ENCODE data around the gene IGIP. TPM values are rescaled to one million over a fixed set of nuclear protein-coding genes. Genes with fewer than 3 reads are reported as not detected.

Gene IGIP
- polyA plus RNA-seq, 3 donors: 0.08 to 0.75 TPM; not detected in 1

DNA sequence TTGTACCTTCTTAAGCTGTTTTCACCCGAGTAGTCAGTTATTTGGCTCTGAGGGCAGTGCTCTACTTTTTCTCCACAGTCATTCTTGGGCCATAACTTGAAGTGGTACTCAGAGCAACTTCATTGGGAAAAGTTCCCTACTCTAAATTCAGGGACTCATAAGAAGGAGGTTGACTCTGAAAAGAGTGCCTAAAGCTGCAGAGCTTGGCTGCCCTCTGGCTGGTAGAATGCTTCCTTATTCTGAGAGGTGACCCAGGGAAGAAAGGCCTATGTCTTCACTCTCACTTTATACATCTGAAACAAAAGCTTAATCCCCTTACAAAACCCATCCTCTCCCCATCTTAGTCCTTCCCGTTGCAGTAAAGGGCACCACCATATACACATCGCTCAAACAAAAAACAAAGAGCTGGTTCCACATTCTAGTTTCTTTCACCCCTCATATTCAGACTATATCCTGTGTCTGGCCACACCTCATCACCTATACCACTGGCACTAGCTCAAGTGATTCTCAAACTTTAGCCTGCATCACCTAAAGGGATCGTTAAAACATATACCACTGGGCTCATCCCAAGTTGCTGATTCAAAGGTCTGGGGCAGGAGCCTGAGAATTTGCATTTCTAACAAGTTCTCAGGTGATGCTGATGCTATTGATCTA is 7.9 kb downstream of the IGIP start:
- no peaks in the 10 kb centered on the region for H3K9me3 ChIP-seq (replicated peaks in 1 of 2; ENCODE audit: control insufficient read depth in 1 of 2, insufficient read depth in 1 of 2, low read length in 2 of 2)
- peaks cover 2 to 9% (median 3%) of the 10 kb centered on the region in 3 donors for H3K27me3 Mint-ChIP-seq (ENCODE audit: low read depth in 3 of 3)
- H3K4me3 Mint-ChIP-seq: no peak overlapping the region
- H3K36me3 Mint-ChIP-seq: no peaks in the 10 kb centered on the region
- intact Hi-C loops (cut with micrococcal nuclease): no loop called here
- H3K4me1 Mint-ChIP-seq: peaks cover 31% of the 10 kb centered on the region
- no peaks in the 10 kb centered on the region for H3K9me3 Mint-ChIP-seq
- no peaks in the 10 kb centered on the region for H3K27me3 ChIP-seq (ENCODE audit: control insufficient read depth in 2 of 2, insufficient read depth in 2 of 2, low read length in 2 of 2)
- no peak for DNase-seq
- H3K79me2 ChIP-seq (ENCODE audit: insufficient read depth, low read length): peaks cover 3% of the 10 kb centered on the region
- TF ChIP-seq, protein P1, sequence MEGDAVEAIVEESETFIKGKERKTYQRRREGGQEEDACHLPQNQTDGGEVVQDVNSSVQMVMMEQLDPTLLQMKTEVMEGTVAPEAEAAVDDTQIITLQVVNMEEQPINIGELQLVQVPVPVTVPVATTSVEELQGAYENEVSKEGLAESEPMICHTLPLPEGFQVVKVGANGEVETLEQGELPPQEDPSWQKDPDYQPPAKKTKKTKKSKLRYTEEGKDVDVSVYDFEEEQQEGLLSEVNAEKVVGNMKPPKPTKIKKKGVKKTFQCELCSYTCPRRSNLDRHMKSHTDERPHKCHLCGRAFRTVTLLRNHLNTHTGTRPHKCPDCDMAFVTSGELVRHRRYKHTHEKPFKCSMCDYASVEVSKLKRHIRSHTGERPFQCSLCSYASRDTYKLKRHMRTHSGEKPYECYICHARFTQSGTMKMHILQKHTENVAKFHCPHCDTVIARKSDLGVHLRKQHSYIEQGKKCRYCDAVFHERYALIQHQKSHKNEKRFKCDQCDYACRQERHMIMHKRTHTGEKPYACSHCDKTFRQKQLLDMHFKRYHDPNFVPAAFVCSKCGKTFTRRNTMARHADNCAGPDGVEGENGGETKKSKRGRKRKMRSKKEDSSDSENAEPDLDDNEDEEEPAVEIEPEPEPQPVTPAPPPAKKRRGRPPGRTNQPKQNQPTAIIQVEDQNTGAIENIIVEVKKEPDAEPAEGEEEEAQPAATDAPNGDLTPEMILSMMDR (IDR thresholded peaks at IDR 0.05): no peak
- H3K27ac Mint-ChIP-seq: no peak overlapping the region
- peaks cover 22% of the 10 kb centered on the region for H4K20me1 ChIP-seq (ENCODE audit: insufficient read depth, low read length)
- no peak overlapping the region for H3K4me2 ChIP-seq (replicated peaks; ENCODE audit: extremely low read depth, low read length, poor library complexity, severe bottlenecking)
- no peak overlapping the region for H3K4me3 ChIP-seq (replicated peaks in 1 of 3; ENCODE audit: low read depth in 2 of 3, low read length in 3 of 3)
- 96% methylated on average over 3 of the region's 4 CpGs for WGBS (ENCODE audit: insufficient coverage)
- peaks cover 19 to 25% of the 10 kb centered on the region in 2 donors for H3K4me1 ChIP-seq (ENCODE audit: control insufficient read depth in 1 of 2, insufficient read depth in 2 of 2, low read length in 2 of 2)
- no peak overlapping the region for H3K27ac ChIP-seq (ENCODE audit: low read depth in 1 of 2, low read length in 2 of 2)
- H2AFZ ChIP-seq (ENCODE audit: insufficient read depth, low read depth, low read length, poor library complexity, severe bottlenecking): no peak overlapping the region
- H3K9ac ChIP-seq (ENCODE audit: insufficient read depth, low read length, poor library complexity, severe bottlenecking): no peak overlapping the region
- H3K36me3 ChIP-seq (replicated peaks in 1 of 2; ENCODE audit: control insufficient read depth in 1 of 2, insufficient read depth in 2 of 2, low read length in 2 of 2): no peaks in the 10 kb centered on the region

DNA sequence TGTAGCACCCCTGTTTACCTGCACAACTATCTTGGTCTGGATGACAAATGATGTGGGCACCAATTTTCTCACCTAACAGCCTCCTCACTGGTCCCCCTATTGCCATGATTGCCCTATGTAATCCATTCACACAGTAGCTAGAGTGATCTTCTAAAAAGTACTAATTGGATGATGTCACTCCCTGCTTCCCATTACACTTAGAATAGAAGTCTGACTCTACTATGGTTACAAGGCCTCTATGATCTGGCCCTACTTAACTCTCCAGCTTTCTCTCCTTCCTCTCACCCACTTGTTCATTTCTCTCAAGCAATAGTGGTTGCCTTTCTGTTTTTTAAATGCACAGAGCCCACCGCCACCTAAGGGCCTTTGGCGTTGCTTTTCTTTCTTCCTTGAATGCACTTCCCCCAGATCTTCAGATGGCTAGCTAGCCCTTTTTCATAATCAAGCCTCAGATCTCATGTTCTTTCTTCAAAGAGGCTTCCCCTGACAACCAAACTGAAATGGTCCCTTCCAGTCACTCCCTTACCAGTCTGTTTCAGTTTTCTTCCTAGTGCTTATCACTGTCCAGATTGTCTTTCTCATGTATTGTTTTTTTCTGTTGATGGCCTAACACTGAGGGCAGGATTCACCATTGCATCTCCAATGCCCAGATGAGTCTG is 8.7 kb downstream of the IGIP start:
- WGBS (ENCODE audit: insufficient coverage): 85% methylated on average over 2 of the region's 2 CpGs
- Histone ChIP-seq H3K4me2 (replicated peaks; ENCODE audit: extremely low read depth, low read length, poor library complexity, severe bottlenecking) (no peak overlapping the region), H3K9ac (ENCODE audit: insufficient read depth, low read length, poor library complexity, severe bottlenecking) (no peak overlapping the region), H3K79me2 (ENCODE audit: insufficient read depth, low read length) (peaks cover 3% of the 10 kb centered on the region), H3K27ac (ENCODE audit: low read depth in 1 of 2, low read length in 2 of 2) (no peak overlapping the region), H3K36me3 (replicated peaks in 1 of 2; ENCODE audit: control insufficient read depth in 1 of 2, insufficient read depth in 2 of 2, low read length in 2 of 2) (no peaks in the 10 kb centered on the region), H3K4me3 (replicated peaks in 1 of 3; ENCODE audit: low read depth in 2 of 3, low read length in 3 of 3) (no peak overlapping the region), H2AFZ (ENCODE audit: insufficient read depth, low read depth, low read length, poor library complexity, severe bottlenecking) (no peak overlapping the region), H3K9me3 (replicated peaks in 1 of 2; ENCODE audit: control insufficient read depth in 1 of 2, insufficient read depth in 1 of 2, low read length in 2 of 2) (no peaks in the 10 kb centered on the region), H3K27me3 (ENCODE audit: control insufficient read depth in 2 of 2, insufficient read depth in 2 of 2, low read length in 2 of 2) (no peaks in the 10 kb centered on the region), H4K20me1 (ENCODE audit: insufficient read depth, low read length) (peaks cover 22% of the 10 kb centered on the region), H3K4me1 (ENCODE audit: control insufficient read depth in 1 of 2, insufficient read depth in 2 of 2, low read length in 2 of 2) (peaks cover 19 to 25% of the 10 kb centered on the region in 2 donors)
- Mint-ChIP-seq H3K4me1 (peaks cover 31% of the 10 kb centered on the region), H3K9me3 (no peaks in the 10 kb centered on the region), H3K27ac (peak overlapping the region in 1 of 7 donors; percentile 36), H3K27me3 (ENCODE audit: low read depth in 3 of 3) (peaks cover 2 to 9% (median 3%) of the 10 kb centered on the region in 3 donors), H3K4me3 (no peak overlapping the region), H3K36me3 (no peaks in the 10 kb centered on the region)
- TF ChIP-seq, protein P1 (IDR thresholded peaks at IDR 0.05): no peak
- intact Hi-C loops (cut with micrococcal nuclease): no loop called here
- DNase-seq: no peak
